ENCODE measurements around the gene FALEC. TPM values are rescaled to one million over a fixed set of nuclear protein-coding genes. Genes with fewer than 3 reads are reported as not detected.

The FALEC gene
- total RNA-seq, 1 donor, result 1.3 TPM

GRCh38 chr1:150486966-150487762 is 28.4 kb upstream of the FALEC start, which contains the start of gene TARS2:
Gene TARS2, plus strand, starts transcription at chr1:150487419. Its CDS starts 32 bp downstream, at chr1:150487451.
- H3K4me3 ChIP-seq (ENCODE audit: low read depth, low read length), result peak within 1 kb of the TSS; percentile 97
- TF ChIP-seq CTCF (IDR thresholded peaks at IDR 0.05; ENCODE audit: insufficient read depth, low read depth, low read length), result peak; percentile 52

GRCh38 chr1:150487763-150488115 is 27.8 kb upstream of the FALEC start:
- DNase-seq (ENCODE audit: low read depth), result no peak
- no peak for TF ChIP-seq CTCF (IDR thresholded peaks at IDR 0.05; ENCODE audit: insufficient read depth, low read depth, low read length)
- H3K4me3 ChIP-seq (ENCODE audit: low read depth, low read length), result peak overlapping the region; percentile 97

More at GRCh38 chr1:150486966-150487762, 28.4 kb upstream of the FALEC start, which contains the start of gene TARS2:
- peak; percentile 99 for DNase-seq (ENCODE audit: low read depth)

- H3K4me3 ChIP-seq (ENCODE audit: low read depth, low read length), result no peak overlapping the region
- no peak for TF ChIP-seq CTCF (IDR thresholded peaks at IDR 0.05; ENCODE audit: insufficient read depth, low read depth, low read length)
- DNase-seq (ENCODE audit: low read depth), result no peak
Measured at GRCh38 chr1:150493175-150493574, 22.4 kb upstream of the FALEC start.

GRCh38 chr1:150498342-150498741 is 17.2 kb upstream of the FALEC start:
- no peak overlapping the region for H3K4me3 ChIP-seq (ENCODE audit: low read depth, low read length)
- DNase-seq (ENCODE audit: low read depth), result no peak
- no peak for TF ChIP-seq CTCF (IDR thresholded peaks at IDR 0.05; ENCODE audit: insufficient read depth, low read depth, low read length)

GRCh38 chr1:150505431-150505830 is 10.1 kb upstream of the FALEC start:
- no peak for TF ChIP-seq CTCF (IDR thresholded peaks at IDR 0.05; ENCODE audit: insufficient read depth, low read depth, low read length)
- no peak for DNase-seq (ENCODE audit: low read depth)

GRCh38 chr1:150507912-150508864 is 7.4 kb upstream of the FALEC start, which contains the start of gene ECM1:
Gene ECM1, plus strand, starts transcription at chr1:150508109. Its CDS starts 101 bp downstream, at chr1:150508210.
- peak within 1 kb of the TSS; percentile 50 for H3K4me3 ChIP-seq (ENCODE audit: low read depth, low read length)
- no peak for TF ChIP-seq CTCF (IDR thresholded peaks at IDR 0.05; ENCODE audit: insufficient read depth, low read depth, low read length)
- peak; percentile 83 for DNase-seq (ENCODE audit: low read depth)

More at GRCh38 chr1:150505431-150505830, 10.1 kb upstream of the FALEC start:
- H3K4me3 ChIP-seq (ENCODE audit: low read depth, low read length), result no peak overlapping the region

Measured in fibroblast of villous mesenchyme (primary cell).